ENCODE results near the gene NKX1-1. TPM values are rescaled to one million over a fixed set of nuclear protein-coding genes. Genes with fewer than 3 reads are reported as not detected.

NKX1-1 gene
- total and polyA plus RNA-seq, 9 of the 15 experiments (the other 6 are each of a cell fraction or from before 2014, with no cell fraction given), result not detected

GRCh38 chr4:1368421-1369090, 37.7 kb downstream of the NKX1-1 start:
- Histone ChIP-seq H3K36me3 (ENCODE audit: control insufficient read depth, insufficient read depth, low read length) (no peaks in the 10 kb centered on the region; the same call in 2 of the 3 replicates), H3K27me3 (ENCODE audit: control insufficient read depth in 2 of 2, insufficient read depth in 2 of 2, low read length in 2 of 2) (no peaks in the 10 kb centered on the region), H3K4me2 (ENCODE audit: insufficient read depth, low read length) (no peak overlapping the region), H3K79me2 (ENCODE audit: control insufficient read depth, insufficient read depth, low read length) (no peaks in the 10 kb centered on the region), H4K20me1 (replicated peaks; ENCODE audit: control insufficient read depth, insufficient read depth, low read length) (no peaks in the 10 kb centered on the region), H3K9me3 (replicated peaks; ENCODE audit: control insufficient read depth, insufficient read depth, low read depth, low read length) (no peaks in the 10 kb centered on the region), H3K27ac (ENCODE audit: extremely low read depth, low read depth, low read length) (no peak overlapping the region), H2AFZ (ENCODE audit: low read depth, low read length) (no peak overlapping the region), H3K9me1 (ENCODE audit: control insufficient read depth, insufficient read depth, low read length) (no peaks in the 10 kb centered on the region), H3K4me3 (no peak overlapping the region), H3K9ac (ENCODE audit: insufficient read depth in 1 of 2, low read depth in 2 of 2, low read length in 2 of 2) (no peak overlapping the region; a peak in 1 of 4 replicates), H3K4me1 (replicated peaks in 1 of 2; ENCODE audit: control insufficient read depth in 2 of 2, insufficient read depth in 2 of 2, low read length in 2 of 2) (peaks cover 0 to 17% of the 10 kb centered on the region in 2 experiments; a peak in 1 of 5 replicates)
- WGBS (ENCODE audit: insufficient coverage, low coverage, missing lambda C conversion rate), result 86% methylated on average over 19 of the region's 24 CpGs
- ChIA-PET POLR2A (interaction anchor here (0.6 kb wide), 1 partner anchor 239 kb away, joined by 3 read pairs; no protein-coding TSS in a partner anchor), CTCF (ENCODE audit: low intra/inter-chr PET ratio) (no interaction called here)
- DNase-seq (ENCODE audit: extremely low read depth in 1 of 4, low spot score in 3 of 4) (no peak), FAIRE-seq (no peak), ATAC-seq (peak; percentile 63)
- BruUV-seq (replicated peaks), result no TSS peak
- intact Hi-C loops (cut with micrococcal nuclease), result no loop called here
- in situ Hi-C loops (cut with MboI), result no loop called here
- TF ChIP-seq PYGO2 (tag; IDR thresholded peaks at IDR 0.05) (no peak), HIVEP1 (CRISPR knock-in tag; IDR thresholded peaks at IDR 0.05) (no peak), SFPQ (IDR thresholded peaks at IDR 0.05; ENCODE audit: low read depth, low read length) (no peak), BCL6 (CRISPR knock-in tag; IDR thresholded peaks at IDR 0.05) (no peak), ASH1L (IDR thresholded peaks at IDR 0.05; ENCODE audit: borderline replicate concordance, low read depth, partially characterized antibody) (no peak), TCF7L2 (IDR thresholded peaks at IDR 0.05; ENCODE audit: low read depth, low read length) (no peak), GATAD2A (IDR thresholded peaks at IDR 0.05) (no peak), PATZ1 (CRISPR knock-in tag; IDR thresholded peaks at IDR 0.05; ENCODE audit: borderline replicate concordance) (no peak), MITF (IDR thresholded peaks at IDR 0.05) (no peak), ZNF76 (CRISPR knock-in tag; IDR thresholded peaks at IDR 0.05; ENCODE audit: borderline replicate concordance) (no peak), CTCF (IDR thresholded peaks at IDR 0.05 in 2 of 3, conservative IDR thresholded peaks at IDR 0.05 in 1 of 3; ENCODE audit: insufficient read depth in 2 of 3, low read depth in 1 of 3, low read length in 3 of 3) (peak in 1 of 3 experiments; percentile 18; a peak in 2 of 6 replicates), SLC30A9 (CRISPR knock-in tag; IDR thresholded peaks at IDR 0.05) (no peak), ZNF175 (CRISPR knock-in tag; IDR thresholded peaks at IDR 0.05; ENCODE audit: low read depth) (no peak)

All from K562 (cell line).